Neural progenitor cell (in vitro differentiated cells): ENCODE measurements around the gene FBXL15.

Source experiments
- CTCF ChIP-seq: fragments of 200-600 bp; sonication (generic); IDR thresholded peaks from 2 replicates; pipeline ENCODE4 v1.5.1; 2017; ENCODE audit warnings: antibody characterized with exemption, mild to moderate bottlenecking
- EZH2 ChIP-seq: fragments of 200-600 bp; sonication (generic); IDR thresholded peaks from 2 replicates; pipeline ENCODE4 v1.6.1; 2017; ENCODE audit warnings: antibody characterized with exemption, mild to moderate bottlenecking, moderate library complexity
- EZH2phosphoT487 ChIP-seq: fragments of 200-600 bp; sonication (generic); IDR thresholded peaks from 2 replicates; pipeline ENCODE4 v1.6.1; 2017; ENCODE audit warnings: antibody characterized with exemption

- TF ChIP-seq CTCF (no peak), EZH2 (no peak), EZH2phosphoT487 (no peak)
Measured at GRCh38 chr10:102414749-102415148, 5.9 kb upstream of the FBXL15 start.
